Heart left ventricle (tissue), 16 donors: Measurements from ENCODE around the gene SLC28A3. TPM values are rescaled to one million over a fixed set of nuclear protein-coding genes. Genes with fewer than 3 reads are reported as not detected.

Source experiments
- ATAC-seq, 4 donors: fragments of 200-7000 bp; cut with Tn5 transposase; one replicate each; pipeline ENCODE4 v1.9.1; 2020 to 2022; ENCODE audit warnings: moderate library complexity in 4 of 4, mild to moderate bottlenecking in 3 of 4, moderate number of reproducible peaks in 1 of 4
- DNase-seq, 5 donors: peaks; one replicate each; pipeline ENCODE4 v3.0.0-alpha.2; 2020
- H3K27ac ChIP-seq, 12 donors: fragments of 200-600 bp; sonication (generic) in 4 of 12; one replicate each; pipeline versions ENCODE4 v1.5.0 to v1.8.0; 2016 to 2022; ENCODE audit warnings: mild to moderate bottlenecking in 2 of 12
- H3K27me3 ChIP-seq, 9 donors: fragments of 200-600 bp; sonication (generic) in 2 of 9; one replicate each; pipeline versions ENCODE4 v1.5.1 to v1.8.0; 2016 to 2022; ENCODE audit warnings: mild to moderate bottlenecking in 3 of 9
- H3K36me3 ChIP-seq, 9 donors: fragments of 200-600 bp; sonication (generic) in 2 of 9; one replicate each; pipeline versions ENCODE4 v1.5.0 to v1.8.0; 2018 to 2022; ENCODE audit warnings: mild to moderate bottlenecking in 2 of 9
- H3K4me1 ChIP-seq, 12 donors: fragments of 200-600 bp; sonication (generic) in 4 of 12; one replicate each; pipeline versions ENCODE4 v1.5.0 to v1.8.0; 2016 to 2022; ENCODE audit warnings: mild to moderate bottlenecking in 3 of 12
- H3K4me3 ChIP-seq, 12 donors: fragments of 200-600 bp; sonication (generic) in 4 of 12; one replicate each; pipeline versions ENCODE4 v1.5.0 to v1.8.0; 2017 to 2022; ENCODE audit warnings: mild to moderate bottlenecking in 9 of 12, moderate library complexity in 4 of 12
- H3K9me3 ChIP-seq, 12 donors: fragments of 200-600 bp; sonication (generic) in 4 of 12; one replicate each; pipeline versions ENCODE4 v1.5.0 to v1.8.0; 2016 to 2022; ENCODE audit warnings: mild to moderate bottlenecking in 1 of 12
- POLR2A ChIP-seq, 2 donors: fragments of 450-650 bp; IDR thresholded peaks; one replicate each; pipeline ENCODE4 v1.6.1; 2017; ENCODE audit warnings: antibody characterized with exemption in 2 of 2, mild to moderate bottlenecking in 2 of 2, moderate library complexity in 2 of 2
- WGBS, 4 donors: extraction: QIAGEN DNeasy Blood & Tissue Kit in 2 of 4; methylation state at CpG; one replicate each; pipeline versions ENCODE4 v1.1.5 to v1.1.7; 2013 to 2018; 5-methylcytosine and 5-hydroxymethylcytosine counted together
- intact Hi-C, 10 donors: fragments of 100-400 bp; cut with DNase I; formaldehyde crosslinking; loops; one replicate each; pipeline versions ENCODE4 v1.11.1 to v1.14.2; 2022
- polyA plus RNA-seq, 2 donors: library from polyadenylated mRNA; stranded (reverse); fragments of 200-250 nt; gene quantifications; one replicate each; pipeline ENCODE4 v1.2.3, GENCODE V29; 2013
- total RNA-seq, 9 donors: library from RNA; depleted of rRNA in 2 of 9; stranded (reverse); fragments of >200 nt in 2 of 9; fragmentation: NEBNext Ultra II Directional in 3 of 9; extraction: Animal tissue kit (Norgen Biotek cat#: 25700) in 3 of 9; gene quantifications; one replicate each; pipeline versions ENCODE4 v1.1.0 to v1.2.4, GENCODE V29; 2016 to 2023
- TF ChIP-seq, protein P1 (sequence below), 12 donors: fragments of 200-600 bp; sonication (generic) in 4 of 12; IDR thresholded peaks; one replicate each; pipeline versions ENCODE4 v1.5.0 to v1.8.0; 2018 to 2022; ENCODE audit warnings: antibody characterized with exemption in 12 of 12, mild to moderate bottlenecking in 5 of 12
- donor health status: ischemic (EF 13 %, LVEDD 7.1; RV severe dilation, severe dysfunction).
- donor health status: healthy with polysubstance abuse.
- donor health status: DM: no; HTN: yes; CAD: no.
- donor health status: DM: no; HTN: no; CAD: no.
- donor health status: ischemic (EF 25% LVEDD 6.9; RV normal size, moderate dysfunction).
- donor health status: ischemic (EF 25% LVEDD 5.7; RV mildly dilated, moderate dysfunction).
- donor health status: healthy.
- donor health status: DM: yes; HTN: yes; CAD: no.
- donor health status: ischemic (EF 35%, LVEDD 5.7; RV mildly dilated, moderate dysfunction).
- donor health status: nonischemic (EF 11% LVEDD 7.7; RV severe dilation, severe dysfunction).
- donor health status: DM: yes; HTN: yes; CAD: no.
- donor health status: PGD.
- donor health status: ischemic (EF 29% LVEDD 5.4; RV normal size, mild dysfunction).
- donor health status: nonischemic (EF 23%, LVEDD 6.1; RV moderate dilation, normal function).

The SLC28A3 gene
- total and polyA plus RNA-seq, 11 donors = 0.04 to 5.7 (median 0.19) TPM; not detected in 1

DNA sequence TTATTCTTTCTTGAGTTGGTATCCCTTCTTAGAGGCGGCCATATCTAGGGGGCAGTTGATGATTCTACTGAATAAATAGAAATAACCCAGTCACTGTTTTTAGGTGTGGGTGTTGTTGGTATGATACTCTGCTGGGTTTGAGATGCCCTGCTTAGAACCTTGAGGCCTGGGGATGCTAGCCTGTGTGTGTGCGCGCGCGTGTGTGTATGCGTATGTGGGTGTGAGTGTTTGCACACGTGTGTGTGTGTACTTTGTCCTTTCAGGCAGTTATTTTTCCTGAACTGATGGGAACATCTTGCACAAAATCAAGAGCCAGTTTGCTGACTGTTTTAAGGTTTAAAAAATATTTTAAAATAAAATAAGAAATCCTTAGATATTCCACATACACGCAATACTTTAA, 3.3 kb downstream of the SLC28A3 start:
- WGBS, 4 donors = 91 to 96% (median 95%) methylated on average over 8 of the region's 8 CpGs
- Histone ChIP-seq H3K4me1 (peaks cover 0 to 11% (median 1%) of the 10 kb centered on the region in 12 donors), H3K4me3 (no peak overlapping the region), H3K27ac (no peak overlapping the region), H3K36me3 (no peaks in the 10 kb centered on the region), H3K27me3 (no peaks in the 10 kb centered on the region), H3K9me3 (no peaks in the 10 kb centered on the region)
- intact Hi-C loops = no loop called here
- DNase-seq (no peak), ATAC-seq (no peak)
- TF ChIP-seq, protein P1, sequence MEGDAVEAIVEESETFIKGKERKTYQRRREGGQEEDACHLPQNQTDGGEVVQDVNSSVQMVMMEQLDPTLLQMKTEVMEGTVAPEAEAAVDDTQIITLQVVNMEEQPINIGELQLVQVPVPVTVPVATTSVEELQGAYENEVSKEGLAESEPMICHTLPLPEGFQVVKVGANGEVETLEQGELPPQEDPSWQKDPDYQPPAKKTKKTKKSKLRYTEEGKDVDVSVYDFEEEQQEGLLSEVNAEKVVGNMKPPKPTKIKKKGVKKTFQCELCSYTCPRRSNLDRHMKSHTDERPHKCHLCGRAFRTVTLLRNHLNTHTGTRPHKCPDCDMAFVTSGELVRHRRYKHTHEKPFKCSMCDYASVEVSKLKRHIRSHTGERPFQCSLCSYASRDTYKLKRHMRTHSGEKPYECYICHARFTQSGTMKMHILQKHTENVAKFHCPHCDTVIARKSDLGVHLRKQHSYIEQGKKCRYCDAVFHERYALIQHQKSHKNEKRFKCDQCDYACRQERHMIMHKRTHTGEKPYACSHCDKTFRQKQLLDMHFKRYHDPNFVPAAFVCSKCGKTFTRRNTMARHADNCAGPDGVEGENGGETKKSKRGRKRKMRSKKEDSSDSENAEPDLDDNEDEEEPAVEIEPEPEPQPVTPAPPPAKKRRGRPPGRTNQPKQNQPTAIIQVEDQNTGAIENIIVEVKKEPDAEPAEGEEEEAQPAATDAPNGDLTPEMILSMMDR (IDR thresholded peaks at IDR 0.05) = no peak
- TF ChIP-seq POLR2A (IDR thresholded peaks at IDR 0.05) = no peak

DNA sequence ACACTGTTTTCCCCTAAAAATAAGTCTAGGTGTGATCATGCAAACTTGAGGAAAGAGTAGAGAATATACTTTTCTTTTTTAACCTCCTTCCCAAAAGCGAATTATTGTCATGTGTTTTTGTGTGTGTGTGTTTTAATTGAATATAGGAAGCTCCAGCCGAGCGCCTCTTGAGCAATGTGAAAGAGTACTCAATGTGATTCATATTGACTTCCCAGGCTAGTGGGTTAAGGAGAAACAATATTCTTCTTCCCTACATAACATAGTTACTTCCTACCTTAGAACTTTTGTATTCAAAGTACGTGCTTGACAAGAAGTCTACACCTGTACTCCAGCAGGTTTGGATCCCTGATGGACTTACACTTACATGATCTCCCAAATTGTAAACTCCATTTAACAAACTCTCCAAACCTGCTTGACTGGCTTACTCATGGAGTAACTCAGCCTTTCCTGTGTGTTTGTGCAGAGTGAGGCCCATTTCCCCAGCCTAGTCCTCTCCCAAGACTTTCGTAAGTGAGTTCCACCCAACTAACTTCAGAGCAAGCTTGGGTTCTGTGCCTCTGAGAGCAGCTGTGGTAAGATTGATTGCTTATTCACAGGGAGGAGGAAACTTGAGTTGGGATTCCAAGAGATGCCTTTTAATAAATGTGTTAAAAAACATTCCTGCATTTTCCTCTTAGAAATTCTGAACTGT, 9.3 kb downstream of the SLC28A3 start:
- peaks cover 0 to 18% (median 4%) of the 10 kb centered on the region in 12 donors for H3K9me3 ChIP-seq
- TF ChIP-seq, protein P1 (IDR thresholded peaks at IDR 0.05) = no peak
- no peak for TF ChIP-seq POLR2A (IDR thresholded peaks at IDR 0.05)
- H3K4me1 ChIP-seq = no peaks in the 10 kb centered on the region
- ATAC-seq = no peak
- no peak for DNase-seq
- no peaks in the 10 kb centered on the region for H3K36me3 ChIP-seq
- WGBS, 4 donors = 85 to 90% (median 89%) methylated on average over 5 of the region's 5 CpGs
- H3K27me3 ChIP-seq = no peaks in the 10 kb centered on the region
- intact Hi-C loops = no loop called here
- H3K27ac ChIP-seq = no peak overlapping the region
- no peak overlapping the region for H3K4me3 ChIP-seq

DNA sequence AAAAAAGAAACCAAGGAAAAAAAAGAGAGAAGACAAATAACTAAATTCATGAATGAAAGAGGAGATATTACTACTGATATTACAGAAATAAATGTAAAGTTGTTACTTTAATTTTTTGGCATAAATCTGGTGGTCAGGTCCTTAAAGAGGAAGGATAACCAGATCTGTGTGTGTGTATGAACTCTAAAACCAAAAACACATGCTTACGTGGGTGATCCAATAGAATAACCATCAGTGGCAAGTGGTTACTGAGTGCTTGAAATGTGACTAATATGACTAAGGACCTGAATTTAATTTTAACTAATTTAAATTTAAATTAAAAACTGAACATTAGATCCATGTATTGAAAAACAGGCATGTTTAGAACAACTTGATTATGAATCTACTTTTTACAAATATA, 10.3 kb downstream of the SLC28A3 start:
- Histone ChIP-seq H3K27ac (no peak overlapping the region), H3K4me1 (no peaks in the 10 kb centered on the region), H3K27me3 (no peaks in the 10 kb centered on the region), H3K9me3 (peaks cover 0 to 18% (median 4%) of the 10 kb centered on the region in 12 donors), H3K4me3 (no peak overlapping the region), H3K36me3 (no peaks in the 10 kb centered on the region)
- intact Hi-C loops = no loop called here
- 88 to 95% (median 92%) methylated on average over 1 of the region's 1 CpG for WGBS, 4 donors
- DNase-seq = no peak
- TF ChIP-seq POLR2A (IDR thresholded peaks at IDR 0.05) = no peak
- TF ChIP-seq, protein P1 (IDR thresholded peaks at IDR 0.05) = no peak
- no peak for ATAC-seq

DNA sequence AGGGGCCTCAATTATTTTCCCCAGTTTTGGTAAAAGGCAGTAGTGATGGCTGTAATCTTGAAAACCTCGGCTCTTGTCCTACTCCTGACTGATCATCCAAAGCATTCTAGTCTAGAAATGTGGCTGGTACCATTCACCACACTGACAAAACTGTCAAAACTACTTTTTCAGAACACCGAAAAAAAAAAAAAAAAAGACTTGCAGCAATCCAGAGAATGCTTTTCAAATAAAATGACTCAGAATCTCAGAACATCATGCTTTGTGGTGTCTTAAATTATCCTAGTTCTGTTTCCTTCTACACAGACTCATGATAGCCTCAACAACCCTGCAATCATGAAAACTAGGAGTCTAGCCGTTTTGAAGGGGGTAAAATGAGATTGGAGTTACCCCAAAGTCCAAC, 13.4 kb downstream of the SLC28A3 start:
- ATAC-seq = no peak
- Histone ChIP-seq H3K36me3 (no peaks in the 10 kb centered on the region), H3K4me3 (no peak overlapping the region), H3K9me3 (peaks cover 0 to 18% (median 4%) of the 10 kb centered on the region in 12 donors), H3K27me3 (no peaks in the 10 kb centered on the region), H3K4me1 (peaks cover 0 to 15% (median 0%) of the 10 kb centered on the region in 12 donors), H3K27ac (no peak overlapping the region)
- WGBS, 4 donors = 78 to 90% (median 87%) methylated on average over 3 of the region's 3 CpGs
- TF ChIP-seq, protein P1 (IDR thresholded peaks at IDR 0.05) = no peak
- no peak for TF ChIP-seq POLR2A (IDR thresholded peaks at IDR 0.05)
- intact Hi-C loops = loop anchor here in 1 of 10 donors (10.0 kb wide), 1 partner anchor 82 kb away; no protein-coding TSS in a partner anchor
- no peak for DNase-seq
